NCI-H1694 treated with DMSO at 0.1 percent for 48 hours (cell line): ENCODE measurements around the gene SNAPIN.
A peak's percentile ranks its signal among the peaks of the same experiment; 100 is the strongest.
"Not testable (repeated sequence)": the region's sequence is repeated elsewhere in the genome, so short reads cannot be mapped to it uniquely, and the experiment has no call there.

Experiments used
- DNase-seq: peaks from one replicate; lab custom pipeline; 2025; lab: John Stamatoyannopoulos, UW

SNAPIN gene

GRCh38 chr1:153626904-153627714 lies 31.4 kb upstream of the SNAPIN start, which contains the start of gene S100A13:
Gene S100A13, minus strand, starts transcription at chr1:153627505. Its CDS starts 1,033 bp downstream, at chr1:153626472.
- DNase-seq, result no peak

GRCh38 chr1:153627715-153628626 lies 30.5 kb upstream of the SNAPIN start, which contains the start of gene S100A1:
Gene S100A1, plus strand, starts transcription at chr1:153628434. Its CDS starts 2,088 bp downstream, at chr1:153630522.
- no peak for DNase-seq

- DNase-seq, result no peak
Measured at GRCh38 chr1:153628638-153629342, 29.7 kb upstream of the SNAPIN start.

DNA sequence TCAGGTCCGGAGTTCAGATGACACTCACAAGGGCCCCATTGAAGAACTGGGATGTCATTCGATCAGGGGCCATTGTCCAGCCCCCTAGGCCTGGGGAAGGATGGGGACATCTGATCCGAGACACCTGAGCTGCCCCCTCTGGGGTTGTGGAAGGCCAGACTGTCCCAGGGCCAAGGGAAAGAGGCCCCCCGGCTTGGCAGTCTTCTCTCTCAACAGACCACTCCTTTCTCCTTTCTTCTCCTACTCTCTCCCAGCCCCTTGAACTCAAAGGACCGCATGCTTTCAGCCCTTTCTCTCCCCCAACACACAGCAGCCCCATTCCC lies 29.2 kb upstream of the SNAPIN start:
- no peak for DNase-seq

DNA sequence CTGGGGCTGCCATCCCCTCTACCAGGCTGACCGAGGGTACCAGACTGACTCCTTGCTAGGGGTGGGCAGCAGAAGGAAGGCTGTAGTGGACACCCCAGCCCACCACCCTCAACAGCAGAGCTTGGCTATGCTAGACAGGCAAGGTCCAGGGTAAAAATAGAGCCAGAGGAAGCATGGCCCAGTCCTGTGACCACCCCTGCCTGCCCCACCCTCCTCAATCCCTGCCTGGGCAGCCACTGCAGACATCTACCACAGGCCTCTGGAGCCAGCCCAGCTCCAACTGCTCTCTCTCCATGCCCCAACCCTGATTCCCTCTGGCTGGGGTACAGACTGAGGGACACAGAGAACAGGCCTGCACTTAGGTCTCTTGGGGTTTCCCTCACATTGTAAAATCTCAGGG lies 28.5 kb upstream of the SNAPIN start:
- no peak for DNase-seq

GRCh38 chr1:153630384-153630783 lies 28.1 kb upstream of the SNAPIN start:
- no peak for DNase-seq

GRCh38 chr1:153631047-153632022 lies 27.2 kb upstream of the SNAPIN start:
- no peak for DNase-seq

DNA sequence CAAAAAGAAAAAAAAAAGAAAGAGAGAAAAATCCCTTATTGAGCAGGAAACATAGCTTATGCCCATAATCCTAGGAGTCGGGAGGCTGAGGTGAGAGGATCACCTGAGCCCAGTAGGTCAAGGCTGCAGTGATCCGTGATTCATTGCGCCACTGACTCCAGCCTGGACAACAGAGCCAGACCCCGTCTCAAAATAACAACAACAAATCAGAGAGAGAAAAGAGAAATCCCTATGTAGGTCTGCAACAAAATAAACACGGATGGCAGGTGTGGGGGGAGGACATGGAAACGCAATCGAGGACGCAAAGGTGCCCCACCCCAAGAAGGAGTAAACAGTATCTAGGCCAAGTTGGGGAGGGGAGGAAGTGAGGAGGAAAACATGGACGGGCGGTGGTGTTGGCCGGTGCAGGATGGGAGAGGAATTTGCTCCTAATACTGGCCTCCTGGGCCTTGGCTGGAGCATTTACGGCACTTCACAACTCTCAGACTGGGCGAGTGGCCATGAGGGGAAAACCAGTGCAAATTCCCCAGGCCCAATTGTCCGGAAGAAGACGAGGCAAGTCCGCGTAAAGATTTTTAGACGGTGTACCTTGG lies 25.2 kb upstream of the SNAPIN start:
- DNase-seq, result no peak

GRCh38 chr1:153633754-153634665 lies 24.5 kb upstream of the SNAPIN start, which contains the start of gene CHTOP:
Gene CHTOP, plus strand, starts transcription at chr1:153634066. Its CDS starts 2,523 bp downstream, at chr1:153636589.
- peak; percentile 97 for DNase-seq

GRCh38 chr1:153635872-153636271 lies 22.6 kb upstream of the SNAPIN start:
- no peak for DNase-seq

DNA sequence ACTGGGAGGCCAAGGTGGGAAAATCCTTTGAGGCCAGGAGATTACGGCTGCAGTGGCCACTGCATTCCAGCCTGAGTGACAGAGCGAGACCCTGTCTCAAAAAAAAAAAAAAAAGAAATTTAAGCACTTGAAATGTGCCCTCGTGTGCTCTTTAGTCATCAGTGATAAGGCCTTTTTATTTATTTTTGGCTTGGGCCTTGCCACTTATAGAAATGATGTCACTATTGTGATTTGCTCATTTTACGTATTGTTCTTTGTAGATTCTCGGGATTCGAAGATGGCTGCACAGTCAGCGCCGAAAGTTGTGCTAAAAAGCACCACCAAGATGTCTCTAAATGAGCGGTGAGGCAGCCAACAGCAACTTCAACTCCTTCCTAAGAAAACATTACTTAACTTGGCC lies 22.2 kb upstream of the SNAPIN start:
- DNase-seq, result no peak

DNA sequence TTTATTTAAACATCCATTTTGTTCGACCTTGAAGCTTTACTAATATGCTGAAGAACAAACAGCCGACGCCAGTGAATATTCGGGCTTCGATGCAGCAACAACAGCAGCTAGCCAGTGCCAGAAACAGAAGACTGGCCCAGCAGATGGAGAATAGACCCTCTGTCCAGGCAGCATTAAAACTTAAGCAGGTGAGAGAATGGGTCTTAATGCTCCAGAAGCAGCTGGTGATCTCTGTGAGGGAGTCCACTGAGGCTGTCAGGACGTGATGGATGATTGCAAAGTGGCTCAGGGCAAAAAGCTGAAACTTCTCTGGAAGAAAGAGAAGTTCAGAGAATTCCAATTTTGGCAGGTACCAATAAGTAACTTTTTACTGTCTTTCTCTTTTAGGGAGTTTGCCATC lies 20.2 kb upstream of the SNAPIN start:
- no peak for DNase-seq

DNA sequence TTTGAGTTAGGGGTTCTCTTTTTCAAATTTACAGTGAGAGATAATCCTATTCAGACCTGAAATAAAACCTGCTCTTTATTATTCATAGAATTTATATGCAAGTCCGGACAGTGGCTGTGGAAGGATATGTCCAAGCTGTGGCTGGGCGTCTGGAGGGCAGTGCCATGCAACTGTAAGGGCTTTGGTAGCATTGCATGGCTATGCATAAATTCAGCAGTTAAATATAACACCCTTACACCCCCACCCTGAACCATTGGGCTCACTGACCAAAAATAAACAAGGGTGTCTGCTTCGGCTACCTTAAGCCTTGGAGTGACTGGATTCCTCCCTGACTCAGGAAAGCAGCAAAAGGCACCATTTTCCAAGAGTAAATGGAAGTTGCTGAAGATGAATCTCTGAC lies 19.2 kb upstream of the SNAPIN start:
- no peak for DNase-seq

DNA sequence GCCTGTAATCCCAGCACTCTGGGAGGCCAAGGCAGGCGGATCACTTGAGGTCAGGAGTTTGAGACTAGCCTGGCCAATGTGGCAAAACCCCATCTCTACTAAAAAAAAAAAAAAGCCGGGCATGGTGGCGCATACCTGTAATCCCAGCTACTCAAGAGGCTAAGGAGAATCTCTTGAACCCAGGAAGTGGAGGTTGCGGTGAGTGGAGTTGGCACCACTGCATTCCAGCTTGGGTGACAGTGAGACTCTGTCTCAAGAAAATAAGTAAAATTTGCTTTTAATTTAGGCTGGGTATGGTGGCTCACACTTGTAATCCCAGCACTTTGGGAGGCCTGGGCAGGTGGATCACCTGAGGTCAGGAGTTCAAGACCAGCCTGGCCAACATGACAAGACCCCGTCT lies 18.3 kb upstream of the SNAPIN start:
- DNase-seq, result not testable (repeated sequence)

- no peak for DNase-seq
Measured at GRCh38 chr1:153640861-153641260, 17.6 kb upstream of the SNAPIN start.

- DNase-seq, result no peak
Measured at GRCh38 chr1:153642161-153642560, 16.3 kb upstream of the SNAPIN start.

- no peak for DNase-seq
Measured at GRCh38 chr1:153643100-153643499, 15.4 kb upstream of the SNAPIN start.

DNA sequence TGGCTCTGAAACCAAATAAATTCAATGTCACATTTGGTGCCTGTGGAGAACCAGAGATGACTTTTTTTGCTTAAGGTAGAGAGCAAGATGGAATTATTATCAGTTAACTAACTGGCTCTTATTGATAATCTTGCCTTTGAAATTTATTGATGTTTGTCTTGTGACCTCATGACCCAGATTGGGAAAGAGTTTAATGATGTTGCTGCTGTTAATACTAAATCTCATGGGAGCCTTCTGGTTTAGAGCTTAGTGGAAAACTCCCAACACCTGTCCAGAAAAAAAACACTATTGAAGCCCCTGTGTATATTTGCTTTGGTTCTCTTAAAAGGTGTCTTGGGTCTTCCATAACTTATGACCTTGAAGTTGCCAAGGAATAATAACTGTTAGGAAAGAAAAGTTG lies 14.7 kb upstream of the SNAPIN start:
- DNase-seq, result no peak

DNA sequence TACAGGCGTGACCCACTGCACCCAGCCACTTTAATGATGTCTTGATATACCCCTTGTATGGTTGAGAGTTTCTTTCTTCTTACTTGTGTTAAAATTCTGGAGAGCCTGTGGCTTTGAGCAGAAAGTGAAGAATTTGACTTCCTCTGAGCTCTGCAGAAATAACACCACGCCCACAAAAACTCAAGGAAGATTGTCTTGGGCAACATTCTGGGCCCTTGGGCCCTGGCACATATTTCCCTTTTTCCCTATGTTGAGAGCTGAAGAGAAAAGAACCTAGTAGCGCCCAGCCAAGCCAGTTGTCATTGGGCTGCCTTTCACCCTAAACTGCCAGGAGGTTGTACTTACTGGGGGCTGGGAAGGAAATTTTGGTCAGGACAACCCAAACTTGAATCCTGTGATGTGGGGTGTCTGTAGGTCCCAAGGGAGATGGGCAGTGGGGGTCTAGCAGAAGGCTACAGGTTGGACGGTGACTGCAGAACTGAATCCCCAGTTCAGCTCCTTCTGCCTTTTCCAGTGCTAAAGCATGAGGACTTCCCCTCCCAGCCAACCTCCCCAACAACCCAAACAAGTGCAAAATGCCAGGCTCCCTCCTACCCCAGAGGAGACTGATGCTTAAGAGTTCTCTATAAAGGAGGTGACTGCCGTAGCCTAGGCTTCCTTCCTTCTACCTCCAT lies 11.7 kb upstream of the SNAPIN start:
- no peak for DNase-seq
